Mammary epithelial cell (primary cell): ENCODE measurements around the gene LRMDA.

Experiments used
- CTCF ChIP-seq, 2 donors: IDR thresholded peaks in 1 of 2; conservative IDR thresholded peaks in 1 of 2; 2 replicates each; pipeline ENCODE4 v1.5.1; 2011 to 2012; ENCODE audit warnings: inconsistent platforms in 2 of 2, low read length in 2 of 2, mild to moderate bottlenecking in 2 of 2, control low read depth in 1 of 2, low read depth in 1 of 2; ENCODE audit not compliant: insufficient read depth in 1 of 2; ENCODE audit errors: extremely low read depth in 1 of 2
- EZH2 ChIP-seq: IDR thresholded peaks from 2 replicates; pipeline ENCODE4 v1.6.1; 2012; ENCODE audit warnings: low read length, inconsistent platforms, borderline replicate concordance

GRCh38 chr10:76251841-76252671 is 820.6 kb downstream of the LRMDA start:
- TF ChIP-seq CTCF (conservative IDR thresholded peaks at IDR 0.05 in 1 of 2, IDR thresholded peaks at IDR 0.05 in 1 of 2; ENCODE audit: extremely low read depth in 1 of 2, insufficient read depth in 1 of 2, low read depth in 1 of 2, low read length in 2 of 2) (no peak), EZH2 (no peak)
